GM12878 (cell line): ENCODE measurements around the gene CELF2. TPM values are rescaled to one million over a fixed set of nuclear protein-coding genes. Genes with fewer than 3 reads are reported as not detected.

Source experiments
- ATAC-seq: fragments of 200-7000 bp; cut with Tn5 transposase; 3 replicates; pipeline ENCODE4 v1.9.1; 2020; ENCODE audit warnings: mild to moderate bottlenecking, moderate library complexity
- BruUV-seq: library from RNA; stranded (reverse); fragments of 400-500 nt; replicated peaks from 2 replicates; lab custom pipeline; 2021; lab: Mats Ljungman, UMichigan
- CTCF ChIA-PET: fragments of 300-600 bp; sonication (Branson Sonifier 250); formaldehyde crosslinking; extraction: SDS; loops from one replicate; lab custom pipeline; 2021; ENCODE audit warnings: inconsistent platforms; lab: Yijun Ruan, JAX
- POLR2A ChIA-PET: fragments of 350-600 bp; formaldehyde crosslinking; extraction: SDS; loops from one replicate; lab custom pipeline; 2021; ENCODE audit warnings: inconsistent platforms; lab: Charles Lee
- RAD21 ChIA-PET: fragments of 300-600 bp; sonication (Branson Sonifier 250); formaldehyde crosslinking; loops from one replicate; lab custom pipeline; 2023; ENCODE audit warnings: antibody characterized with exemption; ENCODE audit not compliant: unreplicated experiment; lab: Charles Lee
- SMC1A ChIA-PET: fragments of 300-600 bp; sonication (Branson Sonifier 250); formaldehyde crosslinking; loops from one replicate; lab custom pipeline; 2023; ENCODE audit not compliant: unreplicated experiment, uncharacterized antibody; lab: Charles Lee
- DNase-seq: peaks from one replicate; pipeline ENCODE4 v3.0.0-alpha.2; 2011; ENCODE audit warnings: low read depth, low spot score
- FAIRE-seq: peaks from 3 replicates; lab custom pipeline; 2011; peaks lifted over from hg19 to GRCh38; lab: Jason Lieb, UNC
- H2AFZ ChIP-seq: 2 replicates; pipeline ENCODE4 v1.6.0; 2011; ENCODE audit warnings: low read depth, low read length, control low read depth; ENCODE audit not compliant: control insufficient read depth
- H3K27ac ChIP-seq: 2 replicates; pipeline ENCODE4 v1.5.1; 2011; ENCODE audit warnings: control low read depth; ENCODE audit not compliant: control insufficient read depth, insufficient read depth
- H3K27me3 ChIP-seq, 2 experiments: replicated peaks in 1 of 2; 2 replicates each; pipeline versions ENCODE4 v1.6.0 to v1.6.1; 2011; ENCODE audit warnings: low read length in 1 of 2; ENCODE audit not compliant: control insufficient read depth in 2 of 2, insufficient read depth in 2 of 2
- H3K36me3 ChIP-seq, 2 experiments: 2 replicates each; pipeline ENCODE4 v1.5.1; 2011; ENCODE audit warnings: low read length in 1 of 2; ENCODE audit not compliant: control insufficient read depth in 2 of 2, insufficient read depth in 2 of 2
- H3K4me1 ChIP-seq: 2 replicates; pipeline ENCODE4 v1.6.1; 2011; ENCODE audit warnings: mild to moderate bottlenecking, low read length, moderate library complexity, mixed read lengths; ENCODE audit not compliant: control insufficient read depth, insufficient read depth
- H3K4me2 ChIP-seq: 2 replicates; pipeline ENCODE4 v1.6.0; 2011; ENCODE audit warnings: control low read depth; ENCODE audit not compliant: control insufficient read depth, insufficient read depth
- H3K4me3 ChIP-seq: fragments of 200-600 bp; sonication (generic); 2 replicates; pipeline ENCODE4 v1.5.1; 2016
- H3K79me2 ChIP-seq: 2 replicates; pipeline ENCODE4 v1.6.0; 2011; ENCODE audit warnings: low read length; ENCODE audit not compliant: control insufficient read depth, insufficient read depth
- H3K9ac ChIP-seq: 2 replicates; pipeline ENCODE4 v1.8.0; 2011; ENCODE audit warnings: low read length, control low read depth, mixed read lengths; ENCODE audit not compliant: control insufficient read depth, insufficient read depth
- H3K9me3 ChIP-seq: replicated peaks from 3 replicates; pipeline ENCODE4 v1.5.1; 2011; ENCODE audit warnings: mild to moderate bottlenecking, low read length; ENCODE audit not compliant: control insufficient read depth, insufficient read depth
- H4K20me1 ChIP-seq: 2 replicates; pipeline ENCODE4 v1.6.0; 2011; ENCODE audit not compliant: control insufficient read depth, insufficient read depth
- ATF7 ChIP-seq: fragments of 450-650 bp; IDR thresholded peaks from 2 replicates; pipeline ENCODE4 v1.6.1; 2016; ENCODE audit warnings: low read depth, mild to moderate bottlenecking
- EP300 ChIP-seq, 2 experiments: fragments of 150-350 bp in 1 of 2; IDR thresholded peaks; 2 replicates each; pipeline ENCODE4 v1.6.1; 2011 to 2012; ENCODE audit warnings: low read depth in 2 of 2, low read length in 2 of 2, borderline replicate concordance in 1 of 2, improper control_type of control experiment in 1 of 2, inconsistent platforms in 1 of 2; ENCODE audit not compliant: control insufficient read depth in 1 of 2
- POLR2A ChIP-seq: IDR thresholded peaks from 2 replicates; pipeline ENCODE4 v1.6.1; 2011; ENCODE audit warnings: low read depth, mild to moderate bottlenecking, low read length
- RBBP5 ChIP-seq: fragments of 200-600 bp; sonication (generic); conservative IDR thresholded peaks from 2 replicates; pipeline ENCODE4 v1.6.1; 2016
- WGBS: methylation state at CpG from one replicate; pipeline ENCODE4 v1.1.6; 2016; ENCODE audit warnings: low lambda C conversion rate; ENCODE audit not compliant: insufficient replicate concordance, insufficient coverage; ENCODE audit errors: missing lambda C conversion rate; 5-methylcytosine and 5-hydroxymethylcytosine counted together
- in situ Hi-C: fragments of 300-500 bp; cut with MboI; formaldehyde crosslinking; loops from 9 replicates; pipeline ENCODE4 v1.14.3; 2018; ENCODE audit warnings: mixed read lengths
- intact Hi-C: fragments of 100-400 bp; cut with micrococcal nuclease; formaldehyde crosslinking; loops from one replicate; pipeline ENCODE4 v1.14.2; 2022; ENCODE audit not compliant: unreplicated experiment
- polyA plus RNA-seq, 11 experiments: library from polyadenylated mRNA; depleted of rRNA in 4 of 11; unstranded in 6 of 11; stranded (reverse) in 5 of 11; fragments of >200 nt; fragmentation: Nextera tagmentation in 4 of 11; fragmentation: Illumina TruSeq in 1 of 11; extraction: Ambion mirVana in 4 of 11; extraction: Trizol in 1 of 11; gene quantifications; 1 replicate in 1 of 11; 2 replicates in 10 of 11; pipeline versions ENCODE4 v1.2.1 to v1.2.3, GENCODE V29; 2011 to 2016; ENCODE audit warnings: inconsistent platforms in 2 of 11, missing spikeins in 2 of 11, low read depth in 1 of 11
- total RNA-seq, 4 experiments: library from RNA; depleted of rRNA in 3 of 4; stranded (reverse); fragments of >200 nt in 3 of 4; fragmentation: Illumina TruSeq in 1 of 4; extraction: Trizol in 1 of 4; gene quantifications; 2 replicates each; pipeline versions ENCODE4 v1.2.1 to v1.2.3, GENCODE V29; 2013 to 2021

The CELF2 gene
- total and polyA plus RNA-seq, 10 of the 15 experiments (the other 5 are each of a cell fraction or from before 2014, with no cell fraction given) = 20.8 to 129 (median 86.3) TPM

DNA sequence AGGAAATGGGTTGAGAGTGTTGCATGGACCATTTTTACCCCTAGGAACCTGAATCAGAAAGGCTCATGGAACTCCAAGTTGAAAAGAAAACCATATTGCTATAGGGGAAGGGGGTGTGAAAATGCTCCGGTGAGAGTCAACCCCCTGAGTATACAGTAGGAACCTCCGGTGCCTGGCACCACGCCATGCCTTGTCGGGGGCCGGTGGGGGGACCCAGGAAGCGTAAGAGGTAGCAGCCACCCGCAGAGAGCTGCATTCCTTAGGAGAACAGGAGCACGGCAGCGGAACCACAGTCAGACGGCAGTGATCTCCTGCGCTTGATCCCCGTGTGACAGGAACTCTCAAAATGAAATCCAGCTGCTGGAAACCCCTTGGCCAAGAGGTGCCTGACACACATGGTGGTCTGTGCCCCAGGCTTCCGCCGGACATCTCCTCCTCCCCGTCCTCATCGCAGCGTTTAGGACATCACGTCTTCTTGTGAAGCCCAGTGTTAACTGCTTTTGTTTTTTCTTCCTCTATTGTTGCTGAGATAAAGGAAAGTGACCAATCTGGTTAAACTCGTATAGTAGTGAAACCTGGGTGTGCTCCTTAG is 186.8 kb downstream of the CELF2 start:
- intact Hi-C loops = no loop called here
- ATAC-seq (no peak), DNase-seq (no peak), FAIRE-seq (no peak)
- no peaks in the 10 kb centered on the region; the same call in 1 of the 3 replicates for H3K9me3 ChIP-seq
- ChIA-PET CTCF (no interaction called here), SMC1A (interaction anchor here (1.2 to 2.0 kb wide), 3 partner anchors 14 to 32 kb away, joined by 3 to 4 read pairs (median 4); no protein-coding TSS in a partner anchor), RAD21 (interaction anchor here (1.4 kb wide), 1 partner anchor 40 kb away, joined by 6 read pairs; no protein-coding TSS in a partner anchor), POLR2A (interaction anchor here (0.6 to 1.5 kb wide), 2 partner anchors 17 to 37 kb away, joined by 3 read pairs; no protein-coding TSS in a partner anchor)
- H3K36me3 ChIP-seq = peaks cover 23 to 53% of the 10 kb centered on the region in 2 experiments
- H2AFZ ChIP-seq = no peak overlapping the region
- WGBS = 91% methylated on average over 19 of the region's 19 CpGs
- TF ChIP-seq EP300 (IDR thresholded peaks at IDR 0.05; ENCODE audit: borderline replicate concordance in 1 of 2, control insufficient read depth in 1 of 2, low read depth in 2 of 2, low read length in 2 of 2) = no peak
- TF ChIP-seq POLR2A = peak; percentile 31; the same call in 1 of the 2 replicates
- no peak overlapping the region; the same call in 1 of the 2 replicates for H3K27ac ChIP-seq
- H4K20me1 ChIP-seq = no peaks in the 10 kb centered on the region; the same call in 1 of the 2 replicates
- peaks cover 58% of the 10 kb centered on the region for H3K4me1 ChIP-seq
- no peak overlapping the region for H3K4me2 ChIP-seq
- H3K4me3 ChIP-seq = no peak overlapping the region
- no peaks in the 10 kb centered on the region for H3K27me3 ChIP-seq
- H3K9ac ChIP-seq = no peak overlapping the region
- in situ Hi-C loops = no loop called here
- peaks cover 100% of the 10 kb centered on the region for H3K79me2 ChIP-seq
- no TSS peak for BruUV-seq

DNA sequence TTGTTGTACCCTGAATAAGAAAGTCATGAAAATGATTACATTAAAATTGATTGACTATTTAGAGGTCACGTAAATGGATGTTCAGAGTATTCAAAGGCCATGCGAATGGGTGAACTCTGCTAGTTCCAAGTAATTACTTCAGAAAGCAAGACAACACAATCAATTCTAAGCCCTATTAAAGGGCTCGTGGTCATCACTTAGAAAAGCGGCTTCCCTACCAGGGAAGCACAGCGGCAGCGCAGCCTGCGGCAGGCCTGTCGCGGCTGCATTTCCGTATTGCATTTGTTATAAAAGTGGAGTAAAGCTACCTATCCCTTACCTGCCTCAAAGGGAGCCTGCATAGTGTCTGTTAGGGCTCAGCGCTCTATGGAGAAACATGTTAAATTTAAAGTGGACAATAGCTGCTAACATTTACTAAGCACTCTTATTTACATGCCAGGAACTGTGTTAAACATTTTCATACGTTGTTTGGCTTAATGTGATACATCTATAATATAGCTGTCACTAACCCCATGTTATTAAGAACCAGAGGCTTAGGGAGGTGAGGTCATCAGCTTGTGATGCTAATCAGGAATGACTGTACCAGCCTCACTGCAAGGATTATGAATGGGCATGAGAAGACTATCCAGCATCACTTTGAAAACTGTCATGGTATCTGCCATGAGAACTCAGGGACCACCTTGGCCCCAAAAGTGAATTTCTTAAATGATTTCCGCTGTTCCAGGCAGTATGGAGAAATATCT is 187.5 kb downstream of the CELF2 start:
- H3K27ac ChIP-seq = no peak overlapping the region; the same call in 1 of the 2 replicates
- no peaks in the 10 kb centered on the region; the same call in 1 of the 2 replicates for H4K20me1 ChIP-seq
- no peak overlapping the region for H3K4me3 ChIP-seq
- DNase-seq (no peak), ATAC-seq (no peak), FAIRE-seq (no peak)
- H3K36me3 ChIP-seq = peaks cover 22 to 47% of the 10 kb centered on the region in 2 experiments
- POLR2A ChIA-PET = interaction anchor here (0.6 to 1.5 kb wide), 4 partner anchors 9 to 36 kb away, joined by 3 read pairs; no protein-coding TSS in a partner anchor
- no peak overlapping the region for H3K9ac ChIP-seq
- no peak overlapping the region for H3K4me2 ChIP-seq
- no TSS peak for BruUV-seq
- intact Hi-C loops = no loop called here
- no peaks in the 10 kb centered on the region for H3K27me3 ChIP-seq
- SMC1A ChIA-PET = interaction anchor here (1.5 to 2.1 kb wide), 3 partner anchors 10 to 32 kb away, joined by 4 to 6 read pairs (median 4); no protein-coding TSS in a partner anchor
- CTCF ChIA-PET = no interaction called here
- no peak overlapping the region for H2AFZ ChIP-seq
- in situ Hi-C loops = no loop called here
- H3K9me3 ChIP-seq = no peaks in the 10 kb centered on the region; the same call in 1 of the 3 replicates
- TF ChIP-seq ATF7 (0 out of 2 replicates have a peak, but pooled peaks have one; percentile 12), RBBP5 (no peak)
- 95% methylated on average over 13 of the region's 13 CpGs for WGBS
- peaks cover 56% of the 10 kb centered on the region for H3K4me1 ChIP-seq
- H3K79me2 ChIP-seq = peaks cover 100% of the 10 kb centered on the region
- RAD21 ChIA-PET = interaction anchor here (0.9 to 1.4 kb wide), 4 partner anchors 32 to 41 kb away, joined by 3 to 6 read pairs (median 3); no protein-coding TSS in a partner anchor
